Measurements from ENCODE around the gene DENND2A.
"Not testable (repeated sequence)": the region's sequence is repeated elsewhere in the genome, so short reads cannot be mapped to it uniquely, and the experiment has no call there.

DENND2A gene

DNA sequence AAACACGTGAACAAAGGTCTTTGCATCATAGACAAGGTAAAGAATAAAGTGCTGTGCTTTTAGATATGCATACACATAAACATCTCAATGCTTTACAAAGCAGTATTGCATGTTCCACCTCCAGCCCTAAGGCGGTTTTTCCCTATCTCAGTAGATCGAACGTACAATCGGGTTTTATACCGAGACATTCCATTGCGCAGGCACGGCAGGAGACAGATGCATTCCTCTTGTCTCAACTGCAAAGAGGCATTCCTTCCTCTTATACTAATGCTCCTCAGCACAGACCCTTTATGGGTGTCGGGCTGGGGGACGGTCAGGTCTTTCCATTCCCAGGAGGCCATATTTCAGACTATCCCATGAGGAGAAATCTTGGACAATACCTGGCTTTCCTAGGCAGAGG lies 87.4 kb downstream of the DENND2A start:
- not testable (repeated sequence) for H3K27me3 ChIP-seq (replicated peaks; ENCODE audit: control insufficient read depth, insufficient read depth, low read length); H3K4me1 ChIP-seq (ENCODE audit: control insufficient read depth, insufficient read depth, low read length); H3K9me3 ChIP-seq (ENCODE audit: control insufficient read depth, low read length); H3K9ac ChIP-seq (ENCODE audit: low read length); H3K4me3 ChIP-seq (ENCODE audit: low read length); DNase-seq (ENCODE audit: low read depth); H3K36me3 ChIP-seq (ENCODE audit: control insufficient read depth, insufficient read depth, low read length, severe bottlenecking)

DNA sequence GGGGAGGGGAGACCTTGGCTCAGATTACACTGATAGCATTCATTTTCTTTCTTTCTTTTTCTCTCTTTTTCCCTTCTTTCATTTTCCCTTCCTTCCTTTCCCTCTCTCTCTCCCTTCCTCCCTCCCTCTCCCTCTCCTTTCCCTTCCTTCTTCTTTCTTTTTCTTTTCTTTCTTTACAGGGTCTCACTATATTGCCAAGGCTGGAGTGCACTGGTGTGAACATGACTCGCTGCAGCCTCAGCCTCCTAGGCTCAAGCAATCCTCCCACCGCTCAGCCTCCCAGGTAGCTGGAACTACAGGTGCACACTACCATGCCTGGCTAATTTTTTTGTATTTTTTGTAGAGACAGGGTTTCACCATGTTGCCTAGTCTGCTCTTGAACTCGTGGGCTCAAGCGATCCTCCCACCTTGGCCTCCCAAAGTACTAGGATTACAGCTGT lies 88.4 kb downstream of the DENND2A start:
- H3K9me3 ChIP-seq (ENCODE audit: control insufficient read depth, low read length), result no peaks in the 10 kb centered on the region
- H3K9ac ChIP-seq (ENCODE audit: low read length), result no peak overlapping the region
- no peak for DNase-seq (ENCODE audit: low read depth)
- H3K36me3 ChIP-seq (ENCODE audit: control insufficient read depth, insufficient read depth, low read length, severe bottlenecking), result no peaks in the 10 kb centered on the region
- no peaks in the 10 kb centered on the region for H3K4me1 ChIP-seq (ENCODE audit: control insufficient read depth, insufficient read depth, low read length)
- no peak overlapping the region for H3K4me3 ChIP-seq (ENCODE audit: low read length)
- no peaks in the 10 kb centered on the region for H3K27me3 ChIP-seq (replicated peaks; ENCODE audit: control insufficient read depth, insufficient read depth, low read length)

DNA sequence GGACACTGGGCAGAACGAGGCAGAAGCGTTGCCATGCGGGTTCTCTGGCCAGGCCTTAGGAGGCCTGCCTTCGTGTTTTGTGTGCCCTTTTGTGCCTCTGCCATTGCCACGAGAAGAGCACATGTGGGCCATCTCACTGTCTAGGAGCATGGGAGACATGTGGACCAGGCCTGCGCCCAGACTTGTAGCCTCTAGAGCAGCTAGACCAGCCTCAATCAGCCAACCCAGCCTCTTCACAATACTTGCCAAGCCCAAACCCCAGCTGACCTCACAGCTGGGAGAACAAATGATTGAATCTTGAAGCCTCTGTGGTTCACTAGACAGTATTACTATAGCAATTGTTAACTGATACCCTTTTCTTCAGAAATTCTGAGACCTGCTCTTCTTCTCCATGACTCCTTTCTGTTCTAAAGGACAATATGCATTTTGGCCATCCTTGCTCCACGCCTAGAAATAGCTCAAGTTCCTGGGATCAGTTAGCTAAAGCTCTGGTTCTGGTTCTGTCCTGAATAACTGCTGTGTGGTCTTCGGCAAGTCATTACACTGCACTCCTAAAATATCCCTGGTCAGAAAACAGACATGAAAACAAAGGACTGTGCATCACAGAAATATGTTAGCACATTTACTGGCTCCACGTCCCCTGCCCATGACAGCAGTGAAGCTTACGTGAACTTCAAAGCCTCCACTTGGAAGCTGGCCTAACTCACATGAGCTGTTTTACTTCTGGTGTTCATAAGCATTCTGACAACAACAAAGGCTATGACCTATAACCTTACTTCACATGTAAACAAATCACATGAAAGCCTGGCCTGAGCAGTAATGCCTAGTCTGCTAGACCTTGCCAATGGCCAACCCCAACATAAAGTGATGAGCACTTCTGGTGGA lies 89.0 kb downstream of the DENND2A start:
- Histone ChIP-seq H3K9me3 (ENCODE audit: control insufficient read depth, low read length) (no peaks in the 10 kb centered on the region), H3K36me3 (ENCODE audit: control insufficient read depth, insufficient read depth, low read length, severe bottlenecking) (no peaks in the 10 kb centered on the region), H3K4me1 (ENCODE audit: control insufficient read depth, insufficient read depth, low read length) (no peaks in the 10 kb centered on the region), H3K9ac (ENCODE audit: low read length) (no peak overlapping the region), H3K4me3 (ENCODE audit: low read length) (no peak overlapping the region), H3K27me3 (replicated peaks; ENCODE audit: control insufficient read depth, insufficient read depth, low read length) (no peaks in the 10 kb centered on the region)
- no peak for DNase-seq (ENCODE audit: low read depth)

DNA sequence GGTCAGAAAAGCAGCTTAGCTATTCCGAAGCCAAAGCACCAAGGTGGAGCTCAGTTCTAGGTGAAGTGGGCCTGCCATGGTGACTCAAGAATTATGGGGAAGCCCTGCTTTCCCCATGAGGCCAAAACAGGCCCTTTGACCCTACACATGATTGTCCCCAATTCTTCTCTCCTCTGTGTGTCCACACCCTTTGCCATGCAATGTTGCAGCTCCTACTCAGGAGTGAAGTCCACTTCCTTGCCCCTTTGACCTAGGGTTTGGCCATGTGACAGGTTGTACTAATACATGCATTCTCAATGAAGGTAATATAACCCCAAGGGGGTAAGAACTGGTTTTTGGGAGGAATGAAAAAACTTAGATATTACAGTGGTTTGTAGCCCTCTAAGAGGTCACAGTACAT lies 93.7 kb downstream of the DENND2A start:
- peaks cover 8% of the 10 kb centered on the region for H3K4me1 ChIP-seq (ENCODE audit: control insufficient read depth, insufficient read depth, low read length)
- no peaks in the 10 kb centered on the region for H3K36me3 ChIP-seq (ENCODE audit: control insufficient read depth, insufficient read depth, low read length, severe bottlenecking)
- no peaks in the 10 kb centered on the region for H3K9me3 ChIP-seq (ENCODE audit: control insufficient read depth, low read length)
- no peaks in the 10 kb centered on the region for H3K27me3 ChIP-seq (replicated peaks; ENCODE audit: control insufficient read depth, insufficient read depth, low read length)
- no peak for DNase-seq (ENCODE audit: low read depth)
- H3K9ac ChIP-seq (ENCODE audit: low read length), result no peak overlapping the region
- no peak overlapping the region for H3K4me3 ChIP-seq (ENCODE audit: low read length)

DNA sequence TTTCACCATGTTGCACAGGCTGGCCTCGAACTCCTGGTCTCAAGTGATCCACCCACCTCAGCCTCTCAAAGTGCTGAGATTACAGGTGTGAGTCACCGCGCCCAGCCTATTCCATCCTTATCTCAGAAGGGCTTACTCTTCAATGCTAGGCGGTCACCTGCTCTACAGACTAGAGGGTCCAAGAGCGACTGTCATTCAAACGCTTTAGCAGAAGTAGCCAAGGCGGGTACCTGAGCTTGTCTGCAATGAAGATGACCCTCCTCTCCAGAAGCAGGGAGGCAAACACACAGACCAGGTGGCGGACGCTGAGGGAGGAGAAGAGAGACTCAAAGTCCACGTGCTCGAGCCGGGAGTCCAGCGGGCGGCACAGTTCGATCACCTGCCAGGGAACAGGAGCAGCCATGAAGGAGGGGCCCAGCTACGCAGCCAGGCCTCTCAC lies 96.2 kb downstream of the DENND2A start:
- Histone ChIP-seq H3K9ac (ENCODE audit: low read length) (no peak overlapping the region), H3K4me3 (ENCODE audit: low read length) (no peak overlapping the region), H3K27me3 (replicated peaks; ENCODE audit: control insufficient read depth, insufficient read depth, low read length) (no peaks in the 10 kb centered on the region), H3K9me3 (ENCODE audit: control insufficient read depth, low read length) (no peaks in the 10 kb centered on the region), H3K36me3 (ENCODE audit: control insufficient read depth, insufficient read depth, low read length, severe bottlenecking) (no peaks in the 10 kb centered on the region), H3K4me1 (ENCODE audit: control insufficient read depth, insufficient read depth, low read length) (peaks cover 18% of the 10 kb centered on the region)
- DNase-seq (ENCODE audit: low read depth), result no peak

DNA sequence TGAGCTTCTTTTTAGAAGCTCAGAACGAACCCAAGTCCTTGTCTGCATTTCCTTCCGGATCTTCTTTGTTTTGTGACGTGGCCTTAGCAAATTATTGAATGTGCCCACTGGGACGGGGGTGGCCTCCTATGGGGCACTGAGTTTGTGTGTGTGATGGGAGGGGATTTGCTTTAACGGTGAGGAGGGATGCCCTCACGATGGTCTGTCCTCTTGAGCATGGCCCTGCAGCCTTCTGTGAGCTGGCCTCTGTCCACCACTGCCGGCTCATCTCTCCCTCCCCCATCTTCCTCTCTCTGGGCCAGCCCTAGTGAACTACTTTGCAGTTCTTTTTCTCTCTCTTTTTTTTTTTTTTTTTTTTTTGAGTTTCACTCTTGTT lies 98.4 kb downstream of the DENND2A start:
- H3K36me3 ChIP-seq (ENCODE audit: control insufficient read depth, insufficient read depth, low read length, severe bottlenecking), result no peaks in the 10 kb centered on the region

DNA sequence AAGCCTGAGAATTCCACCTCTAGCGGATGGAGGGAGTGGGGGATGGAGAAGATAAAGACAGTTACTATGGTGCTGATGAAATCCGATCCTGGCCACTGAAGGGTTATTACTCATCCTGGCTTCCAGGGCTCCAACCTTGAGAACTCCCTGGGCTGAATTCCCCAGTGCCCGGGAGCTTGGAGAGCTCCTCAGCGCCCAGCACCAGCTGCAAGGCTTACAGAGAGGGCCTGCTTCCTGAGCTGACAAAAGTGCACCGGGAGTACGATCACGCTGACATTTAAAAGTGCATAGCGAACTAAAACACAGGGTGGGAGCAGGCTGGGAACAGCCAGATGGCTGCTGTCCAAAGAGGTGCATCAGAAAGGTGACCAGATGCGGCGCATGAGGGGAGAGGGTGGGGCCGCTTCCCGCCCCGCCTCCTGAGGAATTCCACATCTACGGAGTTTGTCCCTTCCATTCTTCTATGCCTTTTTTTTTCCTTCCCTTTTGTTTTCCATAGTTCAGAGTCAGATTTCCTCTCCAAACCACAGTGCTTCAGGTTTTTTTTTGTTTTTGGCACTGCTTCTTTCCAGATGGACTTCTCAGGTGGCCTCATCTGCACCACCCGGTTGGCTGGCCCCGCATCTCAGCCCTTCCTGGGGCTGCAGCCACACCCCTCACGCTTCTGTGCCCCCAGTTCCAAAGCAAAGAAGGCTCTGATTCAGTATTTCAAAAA lies 98.9 kb downstream of the DENND2A start:
- no peaks in the 10 kb centered on the region for H3K27me3 ChIP-seq (replicated peaks; ENCODE audit: control insufficient read depth, insufficient read depth, low read length)
- no peaks in the 10 kb centered on the region for H3K9me3 ChIP-seq (ENCODE audit: control insufficient read depth, low read length)
- H3K4me1 ChIP-seq (ENCODE audit: control insufficient read depth, insufficient read depth, low read length), result peaks cover 18% of the 10 kb centered on the region
- peak overlapping the region; percentile 66 for H3K4me3 ChIP-seq (ENCODE audit: low read length)
- H3K9ac ChIP-seq (ENCODE audit: low read length), result peak overlapping the region; percentile 53
- peak; percentile 71 for DNase-seq (ENCODE audit: low read depth)
- H3K36me3 ChIP-seq (ENCODE audit: control insufficient read depth, insufficient read depth, low read length, severe bottlenecking), result no peaks in the 10 kb centered on the region

More for the DNA sequence above, 98.4 kb downstream of the DENND2A start:
- Histone ChIP-seq H3K9ac (ENCODE audit: low read length) (peak overlapping the region; percentile 53), H3K27me3 (replicated peaks; ENCODE audit: control insufficient read depth, insufficient read depth, low read length) (no peaks in the 10 kb centered on the region), H3K4me3 (ENCODE audit: low read length) (peak overlapping the region; percentile 66), H3K9me3 (ENCODE audit: control insufficient read depth, low read length) (no peaks in the 10 kb centered on the region), H3K4me1 (ENCODE audit: control insufficient read depth, insufficient read depth, low read length) (peaks cover 18% of the 10 kb centered on the region)
- DNase-seq (ENCODE audit: low read depth), result peak; percentile 39

DNA sequence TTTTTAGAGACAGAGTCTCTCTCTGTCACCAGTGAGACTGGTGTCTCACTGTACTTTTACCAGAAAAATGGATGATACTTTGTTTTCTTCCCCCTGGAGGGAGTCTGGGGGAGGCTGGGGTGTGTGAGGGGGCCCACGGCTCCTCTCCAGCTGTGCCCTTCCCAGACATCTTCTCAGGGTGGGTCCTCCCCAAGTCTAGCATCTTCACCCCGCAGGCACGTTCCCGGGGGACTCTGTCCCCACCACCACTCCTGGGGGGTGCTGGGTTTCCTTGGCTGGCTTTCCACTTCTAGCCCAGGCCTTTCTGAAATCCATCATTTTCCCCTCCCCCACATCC lies 99.5 kb downstream of the DENND2A start:
- DNase-seq (ENCODE audit: low read depth), result no peak
- Histone ChIP-seq H3K9me3 (ENCODE audit: control insufficient read depth, low read length) (no peaks in the 10 kb centered on the region), H3K4me1 (ENCODE audit: control insufficient read depth, insufficient read depth, low read length) (peaks cover 18% of the 10 kb centered on the region), H3K36me3 (ENCODE audit: control insufficient read depth, insufficient read depth, low read length, severe bottlenecking) (no peaks in the 10 kb centered on the region), H3K9ac (ENCODE audit: low read length) (peak overlapping the region; percentile 0), H3K4me3 (ENCODE audit: low read length) (no peak overlapping the region), H3K27me3 (replicated peaks; ENCODE audit: control insufficient read depth, insufficient read depth, low read length) (no peaks in the 10 kb centered on the region)

DNA sequence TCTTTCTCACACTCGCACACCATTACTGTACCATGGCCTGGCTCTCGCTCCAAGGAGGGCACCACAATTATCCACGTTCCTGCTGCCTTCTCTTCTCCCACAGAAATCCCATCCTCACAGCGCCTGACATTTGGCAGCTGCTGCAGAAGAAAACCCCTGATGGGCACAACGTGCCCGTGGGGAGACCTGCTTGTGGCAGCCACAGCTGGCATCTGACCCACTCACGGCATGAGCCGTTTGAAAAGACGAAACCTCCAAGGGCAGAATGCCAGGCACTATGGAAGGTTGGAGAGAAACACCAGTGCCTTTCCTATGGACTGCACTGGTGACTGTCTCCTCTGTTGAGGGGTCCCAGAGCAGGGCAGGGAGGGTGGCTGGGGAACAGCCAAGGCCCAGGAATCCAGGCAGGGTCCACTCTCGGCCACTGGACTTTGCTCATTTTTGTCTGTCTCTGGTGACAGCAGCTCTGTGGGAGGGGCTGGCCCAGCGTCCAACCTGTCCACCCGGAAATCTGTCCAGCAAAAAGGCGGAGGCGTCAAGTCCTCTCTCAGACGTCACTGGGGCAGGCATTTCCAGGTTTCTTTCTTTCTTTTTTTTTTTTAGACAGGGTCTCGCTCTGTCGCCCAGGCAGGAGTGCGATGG lies 100.4 kb downstream of the DENND2A start:
- Histone ChIP-seq H3K4me1 (ENCODE audit: control insufficient read depth, insufficient read depth, low read length) (peaks cover 18% of the 10 kb centered on the region), H3K4me3 (ENCODE audit: low read length) (no peak overlapping the region), H3K9me3 (ENCODE audit: control insufficient read depth, low read length) (no peaks in the 10 kb centered on the region), H3K36me3 (ENCODE audit: control insufficient read depth, insufficient read depth, low read length, severe bottlenecking) (no peaks in the 10 kb centered on the region), H3K9ac (ENCODE audit: low read length) (no peak overlapping the region), H3K27me3 (replicated peaks; ENCODE audit: control insufficient read depth, insufficient read depth, low read length) (no peaks in the 10 kb centered on the region)
- no peak for DNase-seq (ENCODE audit: low read depth)

DNA sequence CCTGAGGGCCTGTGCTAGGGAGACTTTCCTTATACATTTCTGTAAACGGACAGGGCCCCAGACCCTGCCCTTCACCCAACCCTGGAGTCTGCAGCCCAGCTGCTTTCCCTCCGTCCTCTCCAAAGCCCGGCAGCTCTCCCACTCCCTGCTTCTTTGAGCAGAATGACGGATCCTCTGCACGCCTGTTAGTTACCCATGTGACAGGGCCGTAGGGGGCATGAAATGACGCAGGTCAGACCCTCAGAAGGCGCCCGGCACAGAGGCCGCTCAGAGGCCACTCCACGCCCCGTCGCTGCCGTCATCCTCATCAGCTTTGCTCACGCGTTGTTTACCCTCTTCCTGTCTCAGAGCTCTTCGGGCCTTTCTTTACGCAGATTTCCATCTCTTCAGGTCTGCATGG lies 101.2 kb downstream of the DENND2A start:
- Histone ChIP-seq H3K4me1 (ENCODE audit: control insufficient read depth, insufficient read depth, low read length) (peaks cover 26% of the 10 kb centered on the region), H3K27me3 (replicated peaks; ENCODE audit: control insufficient read depth, insufficient read depth, low read length) (no peaks in the 10 kb centered on the region), H3K9me3 (ENCODE audit: control insufficient read depth, low read length) (no peaks in the 10 kb centered on the region), H3K4me3 (ENCODE audit: low read length) (no peak overlapping the region), H3K9ac (ENCODE audit: low read length) (no peak overlapping the region), H3K36me3 (ENCODE audit: control insufficient read depth, insufficient read depth, low read length, severe bottlenecking) (no peaks in the 10 kb centered on the region)
- no peak for DNase-seq (ENCODE audit: low read depth)

DNA sequence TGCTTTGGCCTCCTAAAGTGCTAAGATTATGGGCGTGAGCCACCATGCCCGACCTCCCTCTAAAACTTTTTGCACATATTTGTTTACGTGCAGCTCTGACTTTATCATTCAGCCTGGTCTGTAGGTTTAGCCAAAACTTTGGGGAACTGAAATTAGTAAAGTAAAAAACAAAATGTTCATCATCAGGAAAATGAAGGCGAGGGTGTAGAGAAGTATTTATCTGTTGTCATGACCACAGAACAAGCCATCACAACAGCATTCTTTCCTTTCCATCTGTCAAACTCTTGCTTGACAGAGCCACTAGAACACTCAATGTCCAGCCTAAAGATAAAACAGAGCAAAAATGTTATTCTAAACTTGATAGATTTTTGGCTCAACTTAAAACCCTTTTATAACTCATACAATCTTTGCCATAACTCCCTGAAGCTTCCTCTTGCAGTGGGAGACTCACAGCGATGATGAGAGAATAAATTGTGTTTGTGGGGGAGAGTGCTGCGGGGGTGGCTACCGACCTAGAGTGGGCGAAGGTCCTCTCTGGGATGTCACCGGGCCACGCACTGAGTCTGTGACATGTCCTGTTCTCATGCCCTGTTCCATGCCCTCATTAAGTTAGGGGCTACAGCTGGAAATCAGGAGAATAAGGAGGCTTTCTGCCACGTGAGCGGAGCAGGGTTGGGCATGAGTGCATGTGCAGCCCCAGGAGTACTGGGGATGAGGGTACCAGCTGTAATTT lies 102.7 kb downstream of the DENND2A start:
- Histone ChIP-seq H3K9me3 (ENCODE audit: control insufficient read depth, low read length) (no peaks in the 10 kb centered on the region), H3K4me3 (ENCODE audit: low read length) (no peak overlapping the region), H3K36me3 (ENCODE audit: control insufficient read depth, insufficient read depth, low read length, severe bottlenecking) (no peaks in the 10 kb centered on the region), H3K4me1 (ENCODE audit: control insufficient read depth, insufficient read depth, low read length) (peaks cover 34% of the 10 kb centered on the region), H3K27me3 (replicated peaks; ENCODE audit: control insufficient read depth, insufficient read depth, low read length) (no peaks in the 10 kb centered on the region), H3K9ac (ENCODE audit: low read length) (no peak overlapping the region)
- no peak for DNase-seq (ENCODE audit: low read depth)

Data from adipocyte (in vitro differentiated cells).